Mesendoderm (in vitro differentiated cells): Measurements from ENCODE around the gene TCF21.
"Not testable (repeated sequence)": the region's sequence is repeated elsewhere in the genome, so short reads cannot be mapped to it uniquely, and the experiment has no call there.

Source experiments
- DNase-seq: peaks from one replicate; pipeline ENCODE4 v3.0.0; 2013
- H2AK5ac ChIP-seq: 2 replicates; pipeline ENCODE4 v1.6.1; 2013; ENCODE audit warnings: low read length, inconsistent platforms
- H2BK120ac ChIP-seq: 2 replicates; pipeline ENCODE4 v1.6.1; 2013; ENCODE audit warnings: low read depth, mild to moderate bottlenecking, low read length, moderate library complexity, mixed read lengths
- H2BK15ac ChIP-seq: replicated peaks from 2 replicates; pipeline ENCODE4 v1.6.1; 2013; ENCODE audit warnings: low read depth, mild to moderate bottlenecking, moderate library complexity
- H2BK5ac ChIP-seq: 2 replicates; pipeline ENCODE4 v1.6.1; 2013; ENCODE audit warnings: low read length, inconsistent platforms
- H3K18ac ChIP-seq: 2 replicates; pipeline ENCODE4 v1.6.1; 2013; ENCODE audit warnings: mild to moderate bottlenecking, low read length, mixed read lengths
- H3K23ac ChIP-seq: one replicate; pipeline ENCODE4 v1.6.1; 2013; ENCODE audit warnings: low read length
- H3K27ac ChIP-seq: 2 replicates; pipeline ENCODE4 v1.5.1; 2013; ENCODE audit warnings: low read depth, mild to moderate bottlenecking, inconsistent platforms, low read length, moderate library complexity
- H3K27me3 ChIP-seq: 2 replicates; pipeline ENCODE4 v1.6.1; 2013; ENCODE audit warnings: low read length, control low read depth, mild to moderate bottlenecking, inconsistent platforms; ENCODE audit not compliant: insufficient read depth, poor library complexity
- H3K36me3 ChIP-seq: 2 replicates; pipeline ENCODE4 v1.6.1; 2013; ENCODE audit warnings: low read length, inconsistent platforms; ENCODE audit not compliant: control insufficient read depth, insufficient read depth
- H3K4ac ChIP-seq: one replicate; pipeline ENCODE4 v1.6.1; 2013; ENCODE audit warnings: low read depth, mild to moderate bottlenecking, low read length, moderate library complexity
- H3K4me1 ChIP-seq: 2 replicates; pipeline ENCODE4 v1.6.1; 2013; ENCODE audit warnings: low read depth, low read length, inconsistent platforms; ENCODE audit not compliant: control insufficient read depth
- H3K4me2 ChIP-seq: 2 replicates; pipeline ENCODE4 v1.6.1; 2013; ENCODE audit warnings: low read length
- H3K4me3 ChIP-seq: 2 replicates; pipeline ENCODE4 v1.5.1; 2013; ENCODE audit warnings: mild to moderate bottlenecking, low read length
- H3K56ac ChIP-seq: one replicate; pipeline ENCODE4 v1.6.1; 2013; ENCODE audit warnings: low read length
- H3K79me1 ChIP-seq: 2 replicates; pipeline ENCODE4 v1.6.1; 2013; ENCODE audit warnings: low read length, inconsistent platforms
- H3K79me2 ChIP-seq: 2 replicates; pipeline ENCODE4 v1.6.1; 2013; ENCODE audit warnings: mild to moderate bottlenecking, low read length; ENCODE audit not compliant: control insufficient read depth, insufficient read depth
- H3K9ac ChIP-seq: 2 replicates; pipeline ENCODE4 v1.6.1; 2013; ENCODE audit warnings: low read length, inconsistent platforms
- H4K5ac ChIP-seq: one replicate; pipeline ENCODE4 v1.6.1; 2013; ENCODE audit warnings: low read length
- H4K8ac ChIP-seq: one replicate; pipeline ENCODE4 v1.6.1; 2013; ENCODE audit warnings: low read depth, mild to moderate bottlenecking, control low read depth, low read length, moderate library complexity
- WGBS: extraction: QIAGEN DNeasy Blood & Tissue Kit; methylation state at CpG from one replicate; pipeline ENCODE4 v1.1.7; 2013; ENCODE audit warnings: low lambda C conversion rate, missing lambda C conversion rate; ENCODE audit not compliant: insufficient coverage; ENCODE audit errors: extremely low coverage; 5-methylcytosine and 5-hydroxymethylcytosine counted together

TCF21 gene

GRCh38 chr6:133936352-133936751, 47.4 kb downstream of the TCF21 start:
- not testable (repeated sequence) for H3K4me2 ChIP-seq, H3K4ac ChIP-seq, H3K27me3 ChIP-seq, H3K56ac ChIP-seq, H3K36me3 ChIP-seq, H3K9ac ChIP-seq, H3K79me2 ChIP-seq, H4K5ac ChIP-seq, H3K18ac ChIP-seq, DNase-seq, H2BK5ac ChIP-seq, H4K8ac ChIP-seq, H3K4me3 ChIP-seq, H3K4me1 ChIP-seq, H3K79me1 ChIP-seq, H3K27ac ChIP-seq, H2BK120ac ChIP-seq, H2BK15ac ChIP-seq, H2AK5ac ChIP-seq, H3K23ac ChIP-seq
- whole genome bisulfite sequencing = no CpG with 5 or more reads among the region's 3 CpGs

- DNase-seq = no peak
- Histone ChIP-seq H2BK120ac (no peak overlapping the region), H2AK5ac (no peak overlapping the region), H4K5ac (no peak overlapping the region), H3K4me2 (no peak overlapping the region), H3K4me1 (no peaks in the 10 kb centered on the region), H3K27ac (no peak overlapping the region), H3K56ac (no peak overlapping the region), H3K27me3 (no peaks in the 10 kb centered on the region), H4K8ac (no peak overlapping the region), H3K79me1 (no peaks in the 10 kb centered on the region), H3K79me2 (no peaks in the 10 kb centered on the region), H3K23ac (no peak overlapping the region), H2BK15ac (no peak overlapping the region), H3K9ac (no peak overlapping the region), H3K36me3 (no peaks in the 10 kb centered on the region), H2BK5ac (no peak overlapping the region), H3K4ac (no peak overlapping the region), H3K4me3 (no peak overlapping the region), H3K18ac (no peak overlapping the region)
Observed at GRCh38 chr6:133937909-133938308, 49.0 kb downstream of the TCF21 start.

GRCh38 chr6:133938533-133938932, 49.6 kb downstream of the TCF21 start:
- WGBS = no CpG with 5 or more reads among the region's 1 CpG
- Histone ChIP-seq H3K56ac (no peak overlapping the region), H3K4me2 (no peak overlapping the region), H2AK5ac (no peak overlapping the region), H3K79me1 (no peaks in the 10 kb centered on the region), H4K5ac (no peak overlapping the region), H3K18ac (no peak overlapping the region), H4K8ac (no peak overlapping the region), H3K27ac (no peak overlapping the region), H3K4ac (no peak overlapping the region), H2BK15ac (no peak overlapping the region), H3K79me2 (no peaks in the 10 kb centered on the region), H3K23ac (no peak overlapping the region), H3K36me3 (no peaks in the 10 kb centered on the region), H3K9ac (no peak overlapping the region), H3K4me1 (no peaks in the 10 kb centered on the region), H3K27me3 (no peaks in the 10 kb centered on the region), H2BK120ac (no peak overlapping the region), H3K4me3 (no peak overlapping the region), H2BK5ac (no peak overlapping the region)
- DNase-seq = no peak

- WGBS = no CpG with 5 or more reads among the region's 8 CpGs
Observed at GRCh38 chr6:133939778-133940667, 51.1 kb downstream of the TCF21 start.

More at GRCh38 chr6:133939778-133940667, 51.1 kb downstream of the TCF21 start:
- Histone ChIP-seq H2BK120ac (no peak overlapping the region), H3K23ac (no peak overlapping the region), H4K8ac (no peak overlapping the region), H3K4ac (no peak overlapping the region), H3K79me2 (no peaks in the 10 kb centered on the region), H2AK5ac (no peak overlapping the region), H2BK15ac (no peak overlapping the region), H3K9ac (no peak overlapping the region), H3K4me1 (no peaks in the 10 kb centered on the region), H4K5ac (no peak overlapping the region), H3K36me3 (no peaks in the 10 kb centered on the region), H3K18ac (no peak overlapping the region), H3K79me1 (no peaks in the 10 kb centered on the region), H3K4me3 (no peak overlapping the region), H3K4me2 (no peak overlapping the region), H3K27ac (no peak overlapping the region), H2BK5ac (no peak overlapping the region), H3K27me3 (no peaks in the 10 kb centered on the region), H3K56ac (no peak overlapping the region)
- no peak for DNase-seq
